GM19397 (cell line): ENCODE measurements around the gene FIGNL1.
A peak's percentile ranks its signal among the peaks of the same experiment; 100 is the strongest.

Source experiments
- ATAC-seq: cut with Tn5 transposase; IDR thresholded peaks from one replicate; pipeline ENCODE4 v1.9.1; 2021; ENCODE audit warnings: mild to moderate bottlenecking, moderate library complexity; ENCODE audit not compliant: unreplicated experiment

Gene FIGNL1, protein sequence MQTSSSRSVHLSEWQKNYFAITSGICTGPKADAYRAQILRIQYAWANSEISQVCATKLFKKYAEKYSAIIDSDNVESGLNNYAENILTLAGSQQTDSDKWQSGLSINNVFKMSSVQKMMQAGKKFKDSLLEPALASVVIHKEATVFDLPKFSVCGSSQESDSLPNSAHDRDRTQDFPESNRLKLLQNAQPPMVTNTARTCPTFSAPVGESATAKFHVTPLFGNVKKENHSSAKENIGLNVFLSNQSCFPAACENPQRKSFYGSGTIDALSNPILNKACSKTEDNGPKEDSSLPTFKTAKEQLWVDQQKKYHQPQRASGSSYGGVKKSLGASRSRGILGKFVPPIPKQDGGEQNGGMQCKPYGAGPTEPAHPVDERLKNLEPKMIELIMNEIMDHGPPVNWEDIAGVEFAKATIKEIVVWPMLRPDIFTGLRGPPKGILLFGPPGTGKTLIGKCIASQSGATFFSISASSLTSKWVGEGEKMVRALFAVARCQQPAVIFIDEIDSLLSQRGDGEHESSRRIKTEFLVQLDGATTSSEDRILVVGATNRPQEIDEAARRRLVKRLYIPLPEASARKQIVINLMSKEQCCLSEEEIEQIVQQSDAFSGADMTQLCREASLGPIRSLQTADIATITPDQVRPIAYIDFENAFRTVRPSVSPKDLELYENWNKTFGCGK

DNA sequence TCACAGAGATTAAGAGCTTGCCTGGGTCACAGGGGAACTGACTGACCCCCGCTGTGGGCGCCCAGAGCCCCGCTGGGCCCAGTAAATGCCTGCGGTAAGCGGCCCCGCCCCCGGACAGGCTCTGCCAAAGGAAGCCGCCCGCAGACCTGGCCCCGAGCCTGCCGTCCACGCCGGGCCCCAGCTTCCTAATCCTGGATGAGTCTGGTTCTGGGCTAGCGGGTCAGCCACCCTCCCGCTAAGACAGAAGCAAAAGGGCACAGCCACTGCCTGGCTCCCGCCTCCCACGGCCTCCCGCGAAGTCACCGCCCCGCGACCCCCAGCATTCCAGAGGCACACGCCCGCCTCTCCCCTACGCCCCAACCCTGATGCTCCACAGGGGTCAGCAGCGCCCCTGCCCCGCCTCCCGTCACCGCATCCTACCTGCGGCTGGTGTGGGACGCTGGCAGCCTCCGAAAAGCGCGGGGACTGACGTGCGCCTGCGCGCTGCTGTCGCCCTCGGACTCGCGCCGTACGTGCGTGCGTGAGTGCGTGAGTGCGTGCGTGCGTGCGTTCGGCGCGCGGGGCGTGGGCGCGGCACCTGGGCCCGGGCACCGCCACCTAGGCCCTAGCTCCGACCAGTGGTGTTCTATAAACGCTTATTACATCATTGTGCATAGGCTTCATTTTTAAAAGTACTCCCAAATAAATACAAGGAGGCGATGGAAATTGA is at the start of gene FIGNL1:
TSS of gene FIGNL1 (minus strand) at position 470 of the 709 bp plus-strand sequence. CDS start 3,063 bp downstream, outside the sequence.
- peak; percentile 95 for ATAC-seq

DNA sequence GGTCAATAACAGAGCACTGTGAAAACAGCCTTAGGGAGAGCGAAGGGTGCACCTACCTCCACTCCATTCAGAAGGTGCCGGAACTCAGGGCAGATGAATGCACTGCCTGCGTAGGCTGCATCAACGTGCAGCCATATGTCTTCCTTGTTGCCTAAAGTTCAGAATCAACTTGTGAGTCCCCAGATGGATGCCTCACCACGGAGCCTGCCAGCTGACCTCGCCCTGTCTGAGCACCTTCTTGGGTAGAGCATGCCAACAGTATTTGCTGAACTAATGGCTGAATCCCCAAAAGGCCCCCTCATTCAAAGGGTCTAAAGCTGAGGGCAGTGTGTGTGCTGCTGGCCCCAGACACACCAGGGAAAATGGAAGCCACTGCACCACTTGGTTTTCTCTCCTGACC is 48.9 kb upstream of the FIGNL1 start:
- ATAC-seq: no peak

DNA sequence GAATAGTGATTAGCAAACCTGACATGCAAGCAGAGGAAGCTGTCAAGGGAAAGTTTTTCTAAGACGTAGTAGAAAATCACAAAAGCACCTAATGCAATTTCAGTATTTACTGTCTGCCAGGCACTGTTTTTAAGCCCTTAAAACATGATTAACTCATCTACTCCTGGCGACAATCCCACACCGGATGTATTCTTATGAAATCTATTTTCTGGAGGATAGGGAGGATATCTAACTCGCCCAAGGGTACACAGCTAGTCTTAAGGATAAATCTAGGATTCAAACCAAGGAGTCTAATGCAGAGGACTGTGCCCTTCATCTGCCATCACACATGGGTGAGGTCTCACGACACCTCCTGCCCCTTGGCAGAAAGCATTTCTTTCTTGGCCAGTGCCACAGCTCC is 47.8 kb upstream of the FIGNL1 start:
- ATAC-seq: no peak

DNA sequence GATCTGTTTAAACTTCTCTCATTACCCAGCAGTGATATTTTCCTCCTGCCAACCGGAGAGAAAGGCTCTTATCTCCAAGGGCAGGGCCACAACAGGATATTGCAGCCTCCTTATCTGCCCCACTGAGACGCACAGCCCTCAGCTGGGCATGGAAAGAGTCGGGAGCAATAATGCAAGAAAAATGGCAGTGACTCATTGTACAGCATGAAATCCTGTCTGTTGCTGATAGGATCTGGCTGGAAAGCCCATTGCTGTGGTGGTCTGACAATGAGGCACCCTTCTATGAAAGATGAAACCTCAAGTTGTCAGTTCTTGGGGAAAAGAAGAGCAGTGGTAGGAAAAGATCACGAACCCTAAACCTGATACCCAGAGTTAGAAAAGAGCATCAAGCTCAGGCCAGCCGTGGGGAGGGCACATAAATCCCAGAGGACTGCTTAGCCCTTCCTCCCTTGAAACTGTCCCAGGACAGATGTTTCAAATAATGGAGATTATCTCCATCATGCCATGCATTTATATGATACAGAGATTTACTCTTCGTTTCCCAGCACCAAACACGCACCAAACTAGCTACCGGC is 47.0 kb upstream of the FIGNL1 start:
- no peak for ATAC-seq

DNA sequence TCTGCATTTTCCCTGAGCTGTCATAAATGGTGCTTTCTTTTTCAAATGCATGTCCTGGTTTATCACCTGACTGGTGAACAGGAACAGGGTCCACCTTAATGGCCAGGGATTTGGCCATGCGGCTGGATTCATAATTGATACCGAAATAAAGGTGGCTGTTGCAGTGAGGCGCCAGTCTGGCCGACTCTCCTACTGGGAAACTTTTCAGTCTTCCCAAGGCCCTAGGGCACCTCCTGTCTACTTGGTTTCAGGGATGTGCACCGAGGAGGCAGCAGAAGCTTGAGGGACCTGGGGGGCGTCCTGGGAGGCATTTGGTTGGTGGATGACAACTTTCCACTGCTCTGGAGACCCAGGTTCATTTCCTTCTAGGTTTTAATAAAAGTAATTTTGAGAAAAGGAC is 46.4 kb upstream of the FIGNL1 start:
- ATAC-seq: no peak

DNA sequence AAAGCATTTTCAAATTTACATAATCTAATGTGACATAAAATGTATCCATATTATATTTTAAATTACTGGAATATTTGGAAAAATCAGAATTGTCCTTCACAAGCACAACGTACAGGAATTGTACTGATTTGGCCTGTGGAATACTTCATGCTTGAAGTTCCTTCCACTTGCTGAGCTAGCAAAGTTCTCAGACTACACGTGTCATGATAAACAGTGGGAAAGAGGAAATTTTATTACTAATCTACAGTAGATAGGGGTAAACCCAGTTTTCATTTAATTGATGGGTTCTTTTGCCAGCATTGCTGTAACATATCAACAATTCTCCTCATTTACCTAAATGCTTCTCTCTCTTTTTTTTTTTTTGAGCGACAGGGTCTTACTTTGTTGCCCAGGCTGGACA is 45.6 kb upstream of the FIGNL1 start:
- ATAC-seq: no peak

DNA sequence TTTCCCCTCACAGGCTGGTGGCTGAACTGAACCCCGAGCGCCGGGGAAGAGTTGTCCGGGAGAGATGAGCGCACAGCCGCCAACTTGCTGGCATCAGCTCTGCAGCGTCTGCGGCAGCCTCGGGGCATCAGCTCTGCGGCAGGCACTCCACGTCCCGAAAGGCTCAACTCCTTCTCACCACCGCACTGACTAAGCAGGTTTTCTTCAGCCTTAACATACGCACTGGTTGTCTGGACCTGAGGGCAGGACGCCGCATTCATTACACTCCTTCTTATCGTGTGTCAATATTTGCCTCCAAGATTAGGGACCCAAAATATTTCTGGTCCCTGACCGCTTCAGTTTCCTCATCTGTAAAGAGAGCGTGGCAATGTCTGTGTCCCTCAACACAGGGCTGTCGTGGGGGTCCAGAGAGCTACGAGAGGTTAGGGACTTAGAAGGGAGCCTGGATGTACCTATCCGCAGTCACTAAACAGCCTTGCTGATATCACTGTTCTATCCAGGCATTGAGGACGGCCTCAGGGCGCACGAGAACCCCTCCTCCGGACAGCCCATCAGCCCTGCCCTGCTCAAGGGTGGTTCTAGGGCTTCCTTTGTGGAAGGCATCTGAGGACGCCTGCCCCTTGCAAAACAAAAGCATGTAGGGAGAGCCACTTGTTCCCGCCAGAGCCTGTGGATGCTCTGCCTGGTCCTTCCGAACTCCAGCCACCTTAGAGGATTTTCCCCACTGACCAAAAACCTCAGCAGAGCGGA is 42.8 kb upstream of the FIGNL1 start:
- no peak for ATAC-seq

DNA sequence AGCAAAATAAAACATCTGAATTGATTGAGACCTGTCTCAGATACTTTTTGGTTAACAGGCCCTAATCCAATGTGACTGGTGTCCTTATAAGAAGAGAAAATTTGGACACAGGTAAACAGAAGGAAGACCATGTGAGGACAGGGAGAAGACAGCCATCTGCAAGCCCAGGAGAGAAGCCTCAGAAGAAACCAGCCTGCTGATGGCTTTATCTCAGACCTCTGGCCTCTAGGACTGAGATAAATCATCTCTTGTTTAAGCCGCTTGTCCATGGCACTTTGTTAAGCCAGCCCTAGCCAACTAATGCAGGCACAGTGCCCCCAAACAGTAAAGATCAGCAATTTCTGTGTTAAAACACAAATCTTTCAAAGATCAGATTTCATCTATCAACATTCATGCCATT is 41.8 kb upstream of the FIGNL1 start:
- no peak for ATAC-seq

DNA sequence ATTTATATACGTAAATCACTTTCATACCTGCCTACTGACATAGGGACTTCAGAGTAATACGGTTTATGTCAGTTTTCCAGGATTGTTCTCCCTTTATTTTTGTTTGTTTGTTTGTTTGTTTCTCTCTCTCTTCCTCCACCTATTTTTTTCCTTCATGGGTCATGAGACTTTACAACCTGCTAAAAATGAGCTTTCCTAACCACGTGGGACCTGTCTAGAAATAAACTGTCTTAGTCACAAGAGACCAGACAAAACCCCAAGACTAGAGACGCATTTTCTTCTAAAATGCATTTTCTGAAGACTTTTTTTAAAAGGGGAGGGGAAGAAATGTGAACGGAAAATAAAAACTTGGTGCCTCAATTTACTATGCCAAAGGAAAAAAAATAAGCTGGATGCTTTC is 41.1 kb upstream of the FIGNL1 start:
- ATAC-seq: no peak

DNA sequence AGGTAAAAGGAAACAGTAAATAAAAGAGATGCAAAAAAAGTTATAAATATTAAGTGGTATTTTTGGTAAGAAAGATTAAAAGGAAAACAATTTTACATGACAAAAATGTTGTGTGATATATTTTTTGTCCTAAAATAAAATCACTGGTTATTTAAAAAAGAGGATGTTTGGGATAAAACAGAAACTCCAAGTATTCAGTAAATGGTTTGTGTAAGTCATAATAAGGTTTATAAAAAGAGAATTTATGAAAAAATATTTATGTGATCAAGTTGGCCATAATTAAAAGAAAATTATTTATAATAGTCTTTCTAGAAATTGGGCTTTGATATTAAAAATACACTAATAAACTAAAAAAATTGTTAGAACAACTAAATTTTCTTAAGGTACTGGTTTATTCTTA is 38.2 kb upstream of the FIGNL1 start:
- ATAC-seq: no peak

DNA sequence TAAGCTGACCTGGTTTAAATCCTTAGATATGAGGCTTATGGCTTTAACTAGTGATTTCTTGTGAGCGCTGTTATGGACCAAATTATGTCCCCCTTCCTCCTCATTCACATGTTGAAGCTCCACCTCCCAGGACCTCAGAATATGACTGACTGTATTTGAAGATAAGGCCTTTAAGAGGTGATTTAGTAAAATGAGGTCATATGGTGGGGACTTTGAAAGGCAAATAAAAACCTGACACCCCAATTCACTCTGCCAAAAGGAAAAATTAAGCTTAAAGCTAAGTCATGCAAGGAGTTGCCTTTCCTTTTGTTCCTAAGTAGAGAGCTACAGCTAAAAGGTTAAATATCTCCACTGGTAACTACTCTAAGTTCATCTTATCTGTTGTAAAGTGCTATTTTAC is 36.4 kb upstream of the FIGNL1 start:
- no peak for ATAC-seq

DNA sequence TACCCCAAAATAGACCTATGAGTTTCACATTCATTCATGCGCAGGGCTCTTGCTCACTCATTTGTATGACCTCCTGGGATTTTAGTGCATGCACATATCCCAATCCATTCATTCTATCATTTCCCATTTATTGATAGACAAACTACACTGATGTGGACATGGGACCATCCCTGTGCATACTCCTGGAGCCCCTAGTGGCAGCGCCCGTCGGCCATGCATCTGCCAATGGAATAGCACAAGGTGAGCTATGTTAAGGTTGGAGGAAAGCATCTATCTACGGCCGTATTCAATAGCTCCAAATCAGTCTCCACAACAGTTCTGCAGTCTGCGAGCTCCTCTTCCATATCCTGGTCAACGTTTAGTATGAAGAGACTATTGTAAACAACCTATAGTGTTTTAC is 31.7 kb upstream of the FIGNL1 start:
- no peak for ATAC-seq

DNA sequence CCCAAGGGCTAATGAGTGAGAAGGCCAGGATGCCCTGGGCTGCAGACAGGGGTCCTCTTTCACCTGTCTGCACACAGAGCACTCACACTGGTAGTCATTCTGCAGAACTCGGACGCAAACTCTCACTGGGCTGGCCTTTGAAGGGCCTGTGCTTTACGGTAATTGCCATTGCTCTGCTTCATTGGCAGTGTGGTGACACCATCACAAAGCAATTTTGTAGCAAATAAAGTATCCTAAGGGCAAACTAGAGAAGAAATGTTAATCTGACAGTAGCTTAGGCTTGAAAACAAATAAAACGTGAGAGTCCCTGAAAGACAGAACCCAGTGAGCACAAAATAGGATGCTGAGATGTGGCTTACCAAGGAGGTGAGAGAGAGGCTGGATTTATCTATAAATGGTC is 30.6 kb upstream of the FIGNL1 start:
- ATAC-seq: no peak

DNA sequence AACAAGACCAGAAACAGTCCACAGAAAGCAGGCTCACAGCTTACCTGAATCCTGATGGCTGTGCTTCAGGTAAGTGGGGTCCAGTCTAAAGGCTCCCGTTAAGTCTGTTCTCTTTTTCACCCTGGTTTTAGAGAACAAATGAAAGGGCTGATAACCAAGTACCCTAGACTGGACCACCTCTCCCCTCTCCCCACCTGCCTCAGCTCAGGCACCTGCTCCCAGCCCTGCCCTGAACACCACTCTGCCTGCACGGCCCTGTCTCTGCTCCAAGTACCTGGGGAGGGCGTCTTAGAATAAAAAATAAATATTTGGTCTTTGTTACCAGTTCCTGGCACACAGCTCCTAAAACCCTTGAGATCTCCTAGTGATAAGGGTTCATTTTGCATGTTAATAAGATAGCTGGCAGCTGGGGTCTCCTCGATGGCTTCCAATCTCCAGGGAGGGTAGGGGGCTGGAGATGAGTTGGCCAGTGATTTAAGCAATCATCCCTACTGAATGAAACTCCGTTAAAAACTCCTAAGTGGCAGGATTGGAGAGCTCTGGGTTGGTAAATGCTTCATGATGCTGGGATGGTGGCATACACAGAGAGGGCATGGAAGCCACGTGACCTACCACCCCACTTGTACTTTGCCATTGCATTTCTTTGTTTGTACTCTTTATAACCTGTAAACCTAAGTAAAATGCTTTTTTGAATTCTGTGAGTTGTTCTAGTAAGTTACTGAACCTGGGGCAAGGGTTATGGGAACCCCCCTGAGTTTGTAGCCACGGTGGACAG is 29.8 kb upstream of the FIGNL1 start:
- no peak for ATAC-seq

DNA sequence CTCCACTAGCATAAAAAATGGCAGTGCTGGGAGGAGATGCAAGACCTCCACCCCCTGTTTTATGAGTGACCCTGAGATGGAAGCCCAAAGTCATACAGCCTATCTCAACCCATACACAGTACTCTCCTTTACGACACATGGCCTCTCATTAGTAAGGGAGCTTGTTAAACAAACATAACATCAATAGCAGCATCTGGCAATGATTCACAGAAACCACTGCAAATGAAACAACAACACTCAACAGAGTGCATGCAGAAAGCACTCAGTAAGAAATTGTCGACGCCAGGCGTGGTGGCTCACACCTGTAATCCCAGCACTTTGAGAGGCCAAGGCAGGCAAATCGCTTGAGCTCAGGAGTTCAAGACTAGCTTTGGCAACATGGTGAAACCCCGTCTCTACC is 27.5 kb upstream of the FIGNL1 start:
- no peak for ATAC-seq

DNA sequence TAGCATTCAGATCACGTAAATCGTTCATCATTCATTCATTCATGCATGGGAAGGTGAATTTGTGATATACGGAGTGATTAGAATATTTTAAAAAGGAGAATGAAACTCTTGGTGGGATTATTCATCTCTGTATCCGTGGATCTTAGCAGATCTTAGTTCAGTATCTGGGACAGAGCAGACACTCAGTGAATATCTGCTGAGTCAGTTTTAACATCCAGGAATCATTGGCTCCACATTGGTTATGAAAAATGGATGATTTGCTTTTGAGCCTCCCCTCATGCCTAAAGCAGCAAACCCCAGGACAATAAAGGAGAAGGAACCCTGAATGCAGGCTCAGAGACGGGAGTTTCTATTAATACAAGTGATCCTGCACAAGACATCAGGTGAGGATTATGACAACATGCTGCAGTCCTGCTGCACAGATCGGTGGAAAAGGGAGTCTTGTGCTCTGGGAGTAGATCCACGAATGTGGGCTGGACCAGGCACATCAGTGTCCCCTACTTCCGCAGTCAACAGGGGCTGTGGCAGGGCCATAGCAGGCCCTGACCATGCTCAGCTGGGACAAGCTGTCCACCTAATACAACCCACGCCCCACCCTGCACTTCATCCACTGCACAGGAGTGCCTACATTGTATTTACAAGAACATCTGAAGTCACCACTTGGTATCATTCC is 26.9 kb upstream of the FIGNL1 start:
- no peak for ATAC-seq

DNA sequence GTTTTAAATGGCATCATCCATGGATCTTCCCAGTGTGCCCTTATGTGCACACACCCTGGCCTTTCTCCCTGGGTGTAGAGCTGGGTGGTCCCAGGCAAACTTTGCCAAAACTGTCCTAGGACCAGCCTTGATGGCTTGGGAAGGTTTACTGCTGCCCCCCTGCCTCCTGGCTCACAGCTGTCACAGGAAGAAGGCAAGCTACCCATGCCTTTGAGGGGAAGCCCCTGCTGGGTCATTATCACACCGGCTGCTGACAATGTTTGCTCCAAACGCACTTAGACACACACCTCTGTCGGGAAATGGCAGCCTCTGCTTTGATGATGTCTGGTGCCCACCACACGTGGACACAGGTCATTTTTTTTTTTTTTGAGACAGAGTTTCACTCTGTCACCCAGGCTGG is 25.2 kb upstream of the FIGNL1 start:
- ATAC-seq: no peak

DNA sequence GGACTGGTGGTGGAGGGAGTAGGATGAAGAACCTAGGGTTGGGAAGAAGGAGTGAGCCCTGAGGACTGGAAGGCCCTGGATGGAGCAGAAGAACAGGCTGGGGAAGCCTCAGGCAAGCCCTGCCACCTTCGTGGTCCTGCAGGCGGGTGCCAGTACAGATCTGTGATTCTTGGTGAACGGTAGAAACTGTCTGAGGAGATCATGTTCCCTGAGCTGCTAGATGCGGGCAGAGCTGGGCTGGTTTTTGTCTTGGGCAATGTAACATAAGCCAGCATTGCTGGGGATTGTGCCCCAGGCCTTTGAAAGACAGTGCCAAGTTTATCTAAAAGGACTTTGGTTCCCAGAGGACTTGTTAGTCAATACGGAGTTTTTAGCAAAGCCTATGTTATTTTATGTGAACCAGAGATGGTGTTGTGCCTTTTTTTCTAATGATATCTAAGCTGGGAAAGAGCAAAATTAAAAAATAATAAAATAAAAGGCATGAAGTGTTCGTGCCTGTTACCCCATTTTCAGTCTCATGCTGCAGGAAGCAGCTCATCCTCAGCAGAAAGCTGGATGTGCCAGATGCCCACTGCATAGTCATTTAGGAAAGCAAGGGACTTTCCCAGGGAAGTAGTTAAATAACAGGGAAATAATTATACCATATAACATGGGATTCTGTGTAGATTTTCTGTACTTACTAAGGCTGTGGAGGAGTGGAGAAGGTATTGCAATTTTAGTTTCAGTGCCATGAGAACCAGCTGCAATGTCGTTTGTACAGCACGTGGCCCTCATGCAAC is 24.4 kb upstream of the FIGNL1 start:
- no peak for ATAC-seq

DNA sequence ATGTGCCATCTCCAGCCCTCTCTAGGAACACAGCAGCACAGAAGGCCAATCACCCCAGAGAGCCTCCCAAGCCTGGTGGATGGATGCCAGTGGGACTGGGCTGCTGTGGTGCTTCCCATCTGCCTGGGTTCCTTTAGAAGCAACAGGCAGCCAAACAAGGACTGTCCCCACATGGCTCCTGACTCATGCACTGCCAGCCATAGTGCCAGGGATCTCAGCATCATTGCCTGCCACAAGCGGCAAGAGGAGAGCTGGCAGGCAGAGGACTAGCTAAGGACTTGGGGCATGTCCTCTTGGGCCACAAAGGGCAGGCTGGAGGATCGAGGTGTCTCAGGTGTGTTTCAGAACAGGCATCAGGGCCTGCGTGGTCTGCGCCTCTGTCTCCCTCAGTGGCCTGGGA is 23.4 kb upstream of the FIGNL1 start:
- no peak for ATAC-seq
